ENCODE measurements around the gene SLC49A3. TPM values are rescaled to one million over a fixed set of nuclear protein-coding genes. Genes with fewer than 3 reads are reported as not detected.

Gene SLC49A3
- total RNA-seq, 1 donor from 2014 or later, result not detected

- DNase-seq (ENCODE audit: low read depth), result no peak
Measured at GRCh38 chr4:666822-667544, 22.0 kb downstream of the SLC49A3 start.

DNA sequence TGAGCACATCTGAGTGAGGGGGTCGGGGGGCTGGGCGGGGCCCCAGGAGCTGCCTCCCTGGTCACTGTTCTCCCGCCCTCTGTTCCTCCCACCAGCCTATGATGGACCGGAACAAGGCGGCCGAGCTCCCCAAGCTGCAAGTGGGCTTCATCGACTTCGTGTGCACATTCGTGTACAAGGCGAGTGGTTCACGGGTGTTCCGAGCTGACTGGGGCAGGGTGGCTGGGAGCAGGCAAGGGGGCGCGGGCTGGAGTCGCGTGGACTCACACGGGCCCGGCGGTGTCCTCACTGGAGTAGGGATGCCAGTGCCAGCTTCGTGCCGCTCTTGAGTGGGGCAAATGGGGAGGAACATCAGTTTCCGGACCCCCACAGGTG lies 22.5 kb downstream of the SLC49A3 start:
- DNase-seq (ENCODE audit: low read depth), result no peak

GRCh38 chr4:665751-666435 lies 23.1 kb downstream of the SLC49A3 start:
- peak; percentile 26 for DNase-seq (ENCODE audit: low read depth)

GRCh38 chr4:665381-665750 lies 23.6 kb downstream of the SLC49A3 start:
- DNase-seq (ENCODE audit: low read depth), result no peak

GRCh38 chr4:664713-665231 lies 24.2 kb downstream of the SLC49A3 start:
- DNase-seq (ENCODE audit: low read depth), result no peak

GRCh38 chr4:663438-664428 lies 25.2 kb downstream of the SLC49A3 start:
- DNase-seq (ENCODE audit: low read depth), result no peak

DNA sequence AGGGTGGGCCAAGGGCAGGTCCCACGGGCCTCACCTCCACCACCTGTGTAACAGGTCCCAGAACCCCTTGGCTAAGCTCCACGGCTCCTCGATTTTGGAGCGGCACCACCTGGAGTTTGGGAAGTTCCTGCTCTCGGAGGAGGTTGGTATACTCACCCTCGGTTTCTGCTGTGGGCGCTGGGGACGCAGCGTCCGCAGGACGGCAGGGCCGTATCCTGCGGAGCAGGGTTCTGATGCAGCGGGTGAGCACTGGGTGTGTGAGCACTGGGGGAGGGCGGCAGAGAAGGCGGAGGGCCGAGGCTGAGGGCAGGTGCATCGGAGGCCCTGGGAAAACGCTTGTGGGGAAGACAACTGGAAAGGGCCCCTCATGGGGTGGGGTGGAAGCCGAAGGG lies 25.9 kb downstream of the SLC49A3 start:
- no peak for DNase-seq (ENCODE audit: low read depth)

- no peak for DNase-seq (ENCODE audit: low read depth)
Measured at GRCh38 chr4:661881-662761, 26.8 kb downstream of the SLC49A3 start.

GRCh38 chr4:661231-661630 lies 27.7 kb downstream of the SLC49A3 start:
- no peak for DNase-seq (ENCODE audit: low read depth)

GRCh38 chr4:660401-660800 lies 28.6 kb downstream of the SLC49A3 start:
- no peak for DNase-seq (ENCODE audit: low read depth)

GRCh38 chr4:659851-660250 lies 29.1 kb downstream of the SLC49A3 start:
- DNase-seq (ENCODE audit: low read depth), result no peak

DNA sequence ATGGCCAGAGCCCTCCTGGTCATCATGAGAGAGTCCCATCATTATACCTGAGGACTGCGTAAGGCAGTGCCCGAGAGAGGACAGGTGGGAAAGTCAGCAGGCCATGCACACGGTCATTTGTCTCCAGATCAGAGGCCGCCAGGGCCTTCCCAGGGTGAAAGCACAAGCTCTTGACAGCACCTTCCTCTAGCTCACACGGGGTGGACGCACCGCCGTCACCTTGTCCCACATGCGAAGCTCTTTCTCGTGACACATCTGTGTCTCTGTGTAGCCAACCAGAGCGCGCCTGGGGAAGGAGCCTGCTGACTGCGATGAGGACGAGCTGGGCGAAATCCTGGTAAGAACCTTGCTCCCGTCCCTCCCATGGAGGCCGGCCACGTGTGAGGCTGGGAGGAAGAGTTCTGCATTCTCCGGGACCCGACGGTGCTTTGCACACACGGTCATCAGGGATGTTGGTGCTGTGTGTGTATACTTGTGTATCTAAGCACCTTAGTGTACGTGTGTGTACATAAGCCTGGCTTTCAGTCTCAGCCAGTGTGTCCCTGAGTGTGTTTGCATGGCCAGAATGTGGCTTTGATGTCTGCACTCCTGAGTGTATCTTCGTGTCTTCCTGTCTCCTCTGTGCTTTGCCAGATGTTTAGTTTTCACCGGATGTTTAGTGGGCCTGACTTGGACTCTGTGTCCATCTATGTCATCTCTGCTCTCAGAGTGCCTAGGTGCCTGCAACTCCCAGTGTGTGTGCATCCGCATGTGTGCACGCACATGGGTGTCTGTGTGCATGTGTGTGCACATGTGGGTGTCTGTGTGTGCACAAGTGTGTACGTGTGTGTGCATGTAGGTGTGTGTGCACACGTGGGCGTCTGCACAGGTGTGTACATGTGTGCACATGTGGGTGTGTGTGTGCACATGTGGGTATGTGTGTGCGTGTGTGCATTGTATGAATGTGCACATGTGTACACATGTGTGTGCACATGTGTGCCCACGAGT lies 30.0 kb downstream of the SLC49A3 start:
- no peak for DNase-seq (ENCODE audit: low read depth)

GRCh38 chr4:657834-658667 lies 30.9 kb downstream of the SLC49A3 start:
- no peak for DNase-seq (ENCODE audit: low read depth)

GRCh38 chr4:657338-657833 lies 31.6 kb downstream of the SLC49A3 start:
- no peak for DNase-seq (ENCODE audit: low read depth)

DNA sequence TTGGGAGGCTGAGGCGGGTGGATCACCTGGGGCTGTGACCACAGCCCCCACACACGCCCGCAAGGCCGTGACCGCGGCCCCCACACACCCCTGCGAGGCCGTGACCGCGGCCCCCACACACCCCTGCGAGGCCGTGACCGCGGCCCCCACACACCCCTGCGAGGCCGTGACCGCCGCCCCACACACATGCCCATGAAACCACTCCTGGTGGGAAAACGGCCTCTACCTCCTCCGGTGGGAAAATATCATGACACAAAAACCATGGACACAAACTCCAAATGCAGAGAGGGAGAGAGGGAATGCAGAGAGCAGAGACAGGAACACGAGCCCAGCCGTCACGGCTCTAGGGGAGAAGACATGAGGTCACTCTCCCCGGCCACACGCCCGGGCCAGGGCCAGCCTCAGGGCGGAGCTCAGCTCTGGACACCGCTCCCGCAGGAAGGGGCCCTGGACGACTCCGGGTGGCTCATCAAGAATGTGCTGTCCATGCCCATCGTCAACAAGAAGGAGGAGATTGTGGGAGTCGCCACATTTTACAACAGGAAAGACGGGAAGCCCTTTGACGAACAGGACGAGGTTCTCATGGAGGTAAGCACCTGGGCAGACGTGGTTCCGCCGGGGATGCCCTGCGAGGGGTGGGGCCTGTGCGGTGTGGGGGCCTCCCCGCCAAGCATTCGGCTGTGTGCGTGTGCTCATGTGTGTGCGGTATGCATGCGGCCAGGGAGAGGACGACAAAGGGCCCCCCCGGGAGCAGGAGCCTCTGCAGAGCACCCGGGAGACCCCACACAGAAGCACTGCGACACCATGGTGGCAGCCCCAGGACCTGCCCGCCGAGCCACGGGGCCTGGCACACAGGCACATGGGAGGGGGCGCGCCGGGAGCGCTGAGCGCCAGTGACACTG lies 32.3 kb downstream of the SLC49A3 start:
- DNase-seq (ENCODE audit: low read depth), result peak; percentile 23

DNA sequence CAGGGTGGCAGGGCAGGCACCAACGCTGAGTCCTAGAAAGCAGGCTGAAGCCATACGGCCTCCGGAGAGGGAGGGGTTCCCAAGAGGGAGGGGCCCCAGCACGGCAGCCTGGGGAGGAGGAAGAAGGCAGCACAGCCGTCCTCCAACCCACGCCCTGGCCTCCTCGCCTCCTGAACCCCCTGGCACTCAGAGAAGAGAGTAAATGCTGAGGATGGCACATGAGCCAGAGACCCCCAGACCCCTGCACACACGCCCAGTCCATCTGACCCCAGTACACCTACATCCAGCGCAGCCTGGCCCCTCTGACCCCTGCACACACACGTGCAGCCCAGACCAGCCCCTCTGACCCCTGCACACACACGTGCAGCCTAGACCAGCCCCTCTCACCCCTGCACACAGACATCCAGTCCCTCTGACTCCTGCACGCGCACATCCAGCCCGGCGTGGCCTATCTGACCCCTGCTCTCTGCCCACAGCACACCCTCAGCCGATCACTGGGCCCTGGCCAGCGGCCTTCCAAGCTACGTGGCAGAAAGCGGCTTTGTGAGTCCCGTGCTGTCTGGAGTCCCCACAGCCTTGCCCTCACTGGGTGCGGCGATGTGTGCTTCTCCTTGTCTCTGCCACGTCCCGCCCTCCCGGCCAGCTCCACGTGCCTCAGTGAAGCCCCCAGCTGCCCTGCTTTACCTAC lies 33.3 kb downstream of the SLC49A3 start:
- DNase-seq (ENCODE audit: low read depth), result no peak

Measured in myocyte (in vitro differentiated cells).